ENCODE results near the gene ATP1B1. TPM values are rescaled to one million over a fixed set of nuclear protein-coding genes. Genes with fewer than 3 reads are reported as not detected.

ATP1B1 gene
- total RNA-seq, 1 experiment from 2014 or later = not detected

DNA sequence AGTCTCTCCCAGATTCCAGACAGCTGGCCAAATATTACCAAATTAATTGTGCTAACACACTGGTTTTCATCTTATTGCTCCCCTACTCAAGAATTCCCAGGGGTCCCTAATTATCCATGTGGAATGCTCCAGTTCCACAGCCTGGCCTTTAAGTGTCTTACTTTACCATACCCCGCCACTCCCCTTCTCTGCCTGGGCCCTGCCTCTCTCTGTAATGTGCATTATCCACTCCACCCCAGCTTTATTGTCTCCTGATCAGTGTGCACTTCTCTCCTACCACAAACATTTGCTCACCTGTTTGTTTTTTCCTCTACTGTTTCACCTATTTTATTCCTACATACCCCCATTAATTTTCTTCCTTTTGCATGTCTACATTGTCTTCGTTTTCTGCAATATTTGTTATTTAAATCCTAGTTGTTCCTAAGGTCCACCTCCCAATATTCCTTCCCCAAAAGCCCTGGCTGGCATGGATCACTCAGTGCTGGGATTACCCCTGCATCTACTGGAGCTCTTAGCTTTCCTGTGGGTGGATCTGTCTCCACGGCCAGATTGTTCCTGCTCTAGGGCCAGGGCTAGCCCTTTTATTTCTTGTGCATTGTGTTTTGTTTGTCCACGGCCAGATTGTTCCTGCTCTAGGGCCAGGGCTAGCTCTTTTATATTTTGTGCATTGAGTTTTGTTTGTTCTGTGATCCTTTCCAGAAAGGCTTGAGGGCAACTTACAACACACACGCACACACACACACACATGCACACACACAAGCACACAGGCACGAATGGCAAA, 33.4 kb upstream of the ATP1B1 start:
- no peaks in the 10 kb centered on the region for H3K79me2 ChIP-seq (ENCODE audit: low read length)
- DNase-seq = no peak
- H2AFZ ChIP-seq (ENCODE audit: low read length) = no peak overlapping the region
- H3K27me3 ChIP-seq (ENCODE audit: low read length) = no peaks in the 10 kb centered on the region
- no peak overlapping the region for H3K4me2 ChIP-seq (ENCODE audit: low read depth, low read length, poor library complexity, severe bottlenecking)
- no peaks in the 10 kb centered on the region for H3K4me1 ChIP-seq (ENCODE audit: low read length)
- no peak overlapping the region for H3K4me3 ChIP-seq (ENCODE audit: low read length)
- no peaks in the 10 kb centered on the region for H3K9me3 ChIP-seq (ENCODE audit: low read length)
- no peak overlapping the region for H3K9ac ChIP-seq (ENCODE audit: low read length)
- H4K20me1 ChIP-seq (ENCODE audit: insufficient read depth, low read depth, low read length) = no peaks in the 10 kb centered on the region
- no peak overlapping the region for H3K27ac ChIP-seq (ENCODE audit: low read length)
- no peaks in the 10 kb centered on the region for H3K36me3 ChIP-seq (ENCODE audit: insufficient read depth, low read length)
- H3K9me2 ChIP-seq (replicated peaks; ENCODE audit: insufficient read depth, low read length) = no peaks in the 10 kb centered on the region

DNA sequence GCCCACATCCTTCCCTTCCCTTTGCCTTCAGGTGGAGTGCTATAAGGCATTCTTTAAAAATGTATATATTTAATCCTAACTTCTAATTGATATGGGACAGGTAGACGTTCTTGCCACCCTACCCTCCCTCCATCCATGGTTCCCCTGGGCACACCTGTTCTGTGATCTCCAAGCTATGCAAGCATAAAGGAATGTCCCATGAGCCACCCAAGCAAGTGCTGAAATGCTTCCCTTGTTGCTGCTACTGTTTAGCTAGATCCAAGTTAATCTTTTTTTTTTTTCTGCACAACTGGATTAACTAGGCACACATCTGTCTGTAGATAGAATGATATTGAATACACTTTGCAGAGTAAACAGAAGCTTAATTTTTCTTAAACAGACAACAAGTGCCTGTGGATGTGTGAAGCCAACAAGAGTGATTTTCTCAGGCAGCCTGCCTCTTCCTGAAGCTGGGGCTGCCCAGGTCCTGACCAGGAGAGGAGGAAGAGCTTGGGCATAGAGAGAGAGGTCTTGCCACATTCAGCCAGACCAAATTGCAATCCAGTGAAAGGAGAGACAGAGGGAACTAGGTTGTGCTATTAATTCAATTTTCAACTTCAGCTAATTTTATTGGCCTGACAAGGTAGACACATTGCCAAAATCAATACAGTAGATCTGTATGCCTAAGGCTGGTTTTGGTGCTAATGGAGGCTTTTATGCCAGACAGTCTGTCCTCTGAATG, 28.2 kb upstream of the ATP1B1 start:
- Histone ChIP-seq H3K36me3 (ENCODE audit: insufficient read depth, low read length) (no peaks in the 10 kb centered on the region), H3K9me2 (replicated peaks; ENCODE audit: insufficient read depth, low read length) (no peaks in the 10 kb centered on the region), H3K9ac (ENCODE audit: low read length) (no peak overlapping the region)

DNA sequence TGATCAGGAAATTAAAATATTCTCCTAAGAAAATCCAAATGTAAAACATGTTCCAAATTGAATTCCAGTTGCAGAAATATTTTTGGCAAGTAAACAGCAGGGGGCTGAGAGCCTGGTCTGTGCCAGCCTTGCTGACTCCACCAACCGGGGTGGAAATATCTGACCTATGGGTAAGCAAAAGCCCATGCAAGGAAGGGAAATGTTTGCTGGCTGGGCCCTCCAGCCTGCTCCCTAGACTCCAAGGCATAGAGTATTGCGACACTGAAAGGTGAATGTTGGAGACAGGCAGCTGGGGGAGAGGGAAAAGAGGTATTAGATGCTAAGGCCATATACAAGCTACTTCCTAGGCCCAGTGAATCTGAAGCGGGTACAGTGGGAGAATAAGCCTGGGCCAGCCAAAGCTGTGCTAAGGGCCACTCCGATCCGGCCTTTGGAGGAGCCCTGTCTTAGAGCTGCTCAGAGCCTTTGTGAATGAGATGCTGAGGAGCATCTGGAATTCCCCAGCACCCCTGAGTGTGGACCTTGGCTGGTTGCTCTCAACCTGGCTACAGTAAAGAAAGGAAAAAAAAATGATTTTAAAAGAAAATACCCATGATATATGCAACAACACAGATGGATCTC, 24.9 kb upstream of the ATP1B1 start:
- H4K20me1 ChIP-seq (ENCODE audit: insufficient read depth, low read depth, low read length) = no peaks in the 10 kb centered on the region
- no peaks in the 10 kb centered on the region for H3K27me3 ChIP-seq (ENCODE audit: low read length)
- no peaks in the 10 kb centered on the region for H3K9me3 ChIP-seq (ENCODE audit: low read length)
- H3K4me2 ChIP-seq (ENCODE audit: low read depth, low read length, poor library complexity, severe bottlenecking) = no peak overlapping the region
- H3K36me3 ChIP-seq (ENCODE audit: insufficient read depth, low read length) = no peaks in the 10 kb centered on the region
- H3K9me2 ChIP-seq (replicated peaks; ENCODE audit: insufficient read depth, low read length) = no peaks in the 10 kb centered on the region
- no peak for DNase-seq
- no peak overlapping the region for H3K9ac ChIP-seq (ENCODE audit: low read length)
- peaks cover 3% of the 10 kb centered on the region for H3K4me1 ChIP-seq (ENCODE audit: low read length)
- no peaks in the 10 kb centered on the region for H3K79me2 ChIP-seq (ENCODE audit: low read length)
- no peak overlapping the region for H3K4me3 ChIP-seq (ENCODE audit: low read length)
- H3K27ac ChIP-seq (ENCODE audit: low read length) = no peak overlapping the region
- no peak overlapping the region for H2AFZ ChIP-seq (ENCODE audit: low read length)

More for the DNA sequence above, 28.2 kb upstream of the ATP1B1 start:
- Histone ChIP-seq H3K4me1 (ENCODE audit: low read length) (no peaks in the 10 kb centered on the region), H2AFZ (ENCODE audit: low read length) (no peak overlapping the region), H3K79me2 (ENCODE audit: low read length) (no peaks in the 10 kb centered on the region), H3K27me3 (ENCODE audit: low read length) (no peaks in the 10 kb centered on the region), H3K27ac (ENCODE audit: low read length) (no peak overlapping the region), H3K9me3 (ENCODE audit: low read length) (no peaks in the 10 kb centered on the region), H3K4me2 (ENCODE audit: low read depth, low read length, poor library complexity, severe bottlenecking) (no peak overlapping the region), H4K20me1 (ENCODE audit: insufficient read depth, low read depth, low read length) (no peaks in the 10 kb centered on the region), H3K4me3 (ENCODE audit: low read length) (no peak overlapping the region)
- no peak for DNase-seq

DNA sequence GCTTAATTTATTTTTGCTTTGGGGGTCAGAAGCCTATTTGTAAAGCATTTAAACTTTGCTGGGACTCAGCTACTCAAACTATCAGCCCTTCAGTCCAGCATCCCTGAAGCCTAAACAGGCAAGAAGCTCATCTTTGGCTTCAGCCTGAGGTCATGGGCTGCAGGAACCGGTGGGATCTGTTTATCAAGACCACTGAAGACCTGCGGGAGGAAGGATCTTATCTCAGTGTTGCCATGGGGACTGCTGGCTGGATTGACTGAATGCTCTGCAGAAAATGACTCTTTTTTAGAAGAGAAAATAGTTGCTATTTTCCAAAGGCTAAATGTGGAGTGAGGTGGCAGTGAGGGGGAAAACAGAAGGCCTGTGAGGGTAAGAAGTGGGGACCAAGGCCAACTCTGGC, 20.6 kb upstream of the ATP1B1 start:
- Histone ChIP-seq H3K4me1 (ENCODE audit: low read length) (peaks cover 17% of the 10 kb centered on the region), H3K36me3 (ENCODE audit: insufficient read depth, low read length) (no peaks in the 10 kb centered on the region), H3K79me2 (ENCODE audit: low read length) (no peaks in the 10 kb centered on the region), H2AFZ (ENCODE audit: low read length) (no peak overlapping the region), H3K9me2 (replicated peaks; ENCODE audit: insufficient read depth, low read length) (no peaks in the 10 kb centered on the region), H3K9ac (ENCODE audit: low read length) (no peak overlapping the region), H3K9me3 (ENCODE audit: low read length) (no peaks in the 10 kb centered on the region), H3K27ac (ENCODE audit: low read length) (no peak overlapping the region), H3K27me3 (ENCODE audit: low read length) (no peaks in the 10 kb centered on the region), H3K4me3 (ENCODE audit: low read length) (no peak overlapping the region), H3K4me2 (ENCODE audit: low read depth, low read length, poor library complexity, severe bottlenecking) (no peak overlapping the region), H4K20me1 (ENCODE audit: insufficient read depth, low read depth, low read length) (no peaks in the 10 kb centered on the region)
- DNase-seq = no peak

DNA sequence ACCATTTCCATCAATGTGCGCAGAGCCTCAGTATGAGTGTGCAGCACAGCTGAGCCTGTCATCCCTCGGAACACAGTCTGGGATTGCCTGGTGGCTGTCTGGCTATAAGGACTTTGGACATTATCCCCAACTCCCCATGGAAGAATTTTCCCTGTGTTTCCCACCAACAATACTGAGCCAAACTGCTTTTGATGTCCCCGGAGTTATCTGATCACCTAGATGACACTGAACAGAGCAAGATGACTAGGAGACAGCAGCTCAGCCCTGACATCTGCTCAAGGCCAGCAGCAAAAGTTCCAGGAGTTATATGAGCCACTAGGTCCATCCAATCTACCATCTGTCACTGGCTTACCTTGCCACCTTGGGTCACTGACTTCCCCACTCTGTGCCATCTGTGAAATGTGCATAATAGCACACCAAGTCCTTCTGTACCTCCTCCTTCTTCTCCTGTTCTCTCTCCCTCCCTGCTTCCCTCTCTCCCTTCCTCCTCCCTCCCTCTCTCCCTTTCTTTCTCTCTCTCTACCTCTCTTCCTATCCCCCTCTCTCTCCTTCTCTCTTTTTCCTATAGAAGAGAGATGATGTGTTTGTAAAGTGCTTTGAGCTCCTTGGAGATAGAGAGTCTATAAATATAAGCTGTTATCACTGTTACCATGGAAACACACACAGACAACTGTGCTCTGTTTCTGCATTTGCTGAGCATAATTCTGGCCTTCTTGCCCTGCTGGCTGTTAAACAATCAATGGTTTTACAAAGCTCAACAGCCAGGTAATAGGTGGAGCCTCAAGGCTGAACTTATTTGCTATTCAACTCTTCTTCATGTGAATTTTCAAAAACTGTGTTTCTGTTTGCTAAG, 19.7 kb upstream of the ATP1B1 start:
- Histone ChIP-seq H3K4me2 (ENCODE audit: low read depth, low read length, poor library complexity, severe bottlenecking) (peak overlapping the region; percentile 36), H3K79me2 (ENCODE audit: low read length) (no peaks in the 10 kb centered on the region)

DNA sequence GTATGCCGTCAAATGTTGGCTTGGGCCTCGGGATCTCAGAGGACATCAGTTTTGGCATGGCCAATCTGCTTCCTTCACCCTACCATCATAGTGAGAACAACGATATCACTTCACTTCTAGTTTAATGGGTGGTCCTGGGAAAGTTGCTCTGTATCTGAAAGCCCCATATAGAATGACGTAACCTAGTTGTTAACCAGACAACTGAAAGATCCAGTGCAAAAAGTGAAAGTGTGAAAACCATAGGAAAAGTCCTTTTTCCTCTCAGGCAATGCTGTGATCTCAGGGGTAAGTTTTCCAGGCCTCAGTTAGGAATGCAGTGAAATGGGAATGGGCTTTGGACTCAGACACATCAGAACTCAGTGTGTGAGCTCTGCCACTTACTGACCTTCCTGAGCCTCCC, 18.6 kb upstream of the ATP1B1 start:
- no peak for DNase-seq
- no peak overlapping the region for H3K4me2 ChIP-seq (ENCODE audit: low read depth, low read length, poor library complexity, severe bottlenecking)

More for the DNA sequence above, 19.7 kb upstream of the ATP1B1 start:
- H3K9me2 ChIP-seq (replicated peaks; ENCODE audit: insufficient read depth, low read length) = no peaks in the 10 kb centered on the region
- H2AFZ ChIP-seq (ENCODE audit: low read length) = no peak overlapping the region
- no peaks in the 10 kb centered on the region for H3K36me3 ChIP-seq (ENCODE audit: insufficient read depth, low read length)
- DNase-seq = peak; percentile 53
- no peak overlapping the region for H3K9ac ChIP-seq (ENCODE audit: low read length)
- peaks cover 17% of the 10 kb centered on the region for H3K4me1 ChIP-seq (ENCODE audit: low read length)
- no peaks in the 10 kb centered on the region for H3K9me3 ChIP-seq (ENCODE audit: low read length)
- peak overlapping the region; percentile 31; the same call in 1 of the 2 replicates for H3K4me3 ChIP-seq (ENCODE audit: low read length)
- H3K27me3 ChIP-seq (ENCODE audit: low read length) = no peaks in the 10 kb centered on the region
- H4K20me1 ChIP-seq (ENCODE audit: insufficient read depth, low read depth, low read length) = no peaks in the 10 kb centered on the region
- H3K27ac ChIP-seq (ENCODE audit: low read length) = no peak overlapping the region

DNA sequence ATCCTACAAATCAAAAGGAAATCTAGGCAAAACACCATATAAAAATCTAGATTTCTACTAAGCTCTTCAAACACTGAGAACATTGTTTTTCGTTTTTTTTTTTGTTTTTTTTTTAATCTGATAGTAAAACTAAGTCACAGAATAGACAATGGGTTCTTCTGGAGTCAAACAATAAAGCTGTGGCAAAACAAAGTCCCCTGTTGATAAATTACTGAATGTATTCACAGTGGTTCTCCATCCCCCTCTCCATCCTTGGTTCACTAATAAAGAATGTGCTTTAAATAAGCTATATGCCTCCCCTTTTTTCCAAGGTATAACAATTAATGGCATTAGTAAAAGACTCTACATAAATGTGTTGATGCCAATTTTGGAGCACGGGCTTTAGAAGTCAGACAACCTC, 16.7 kb upstream of the ATP1B1 start:
- no peaks in the 10 kb centered on the region for H4K20me1 ChIP-seq (ENCODE audit: insufficient read depth, low read depth, low read length)
- no peak overlapping the region for H2AFZ ChIP-seq (ENCODE audit: low read length)
- no peaks in the 10 kb centered on the region for H3K79me2 ChIP-seq (ENCODE audit: low read length)
- no peak for DNase-seq
- H3K9ac ChIP-seq (ENCODE audit: low read length) = no peak overlapping the region
- no peak overlapping the region for H3K4me3 ChIP-seq (ENCODE audit: low read length)
- no peaks in the 10 kb centered on the region for H3K36me3 ChIP-seq (ENCODE audit: insufficient read depth, low read length)
- no peaks in the 10 kb centered on the region for H3K27me3 ChIP-seq (ENCODE audit: low read length)
- H3K27ac ChIP-seq (ENCODE audit: low read length) = no peak overlapping the region
- H3K9me2 ChIP-seq (replicated peaks; ENCODE audit: insufficient read depth, low read length) = no peaks in the 10 kb centered on the region
- H3K4me1 ChIP-seq (ENCODE audit: low read length) = peaks cover 17% of the 10 kb centered on the region
- H3K4me2 ChIP-seq (ENCODE audit: low read depth, low read length, poor library complexity, severe bottlenecking) = no peak overlapping the region
- no peaks in the 10 kb centered on the region for H3K9me3 ChIP-seq (ENCODE audit: low read length)

More for the DNA sequence above, 18.6 kb upstream of the ATP1B1 start:
- H3K79me2 ChIP-seq (ENCODE audit: low read length) = no peaks in the 10 kb centered on the region
- H3K4me3 ChIP-seq (ENCODE audit: low read length) = no peak overlapping the region
- no peaks in the 10 kb centered on the region for H3K9me3 ChIP-seq (ENCODE audit: low read length)
- no peaks in the 10 kb centered on the region for H3K9me2 ChIP-seq (replicated peaks; ENCODE audit: insufficient read depth, low read length)
- peaks cover 17% of the 10 kb centered on the region for H3K4me1 ChIP-seq (ENCODE audit: low read length)
- H2AFZ ChIP-seq (ENCODE audit: low read length) = no peak overlapping the region
- no peaks in the 10 kb centered on the region for H3K36me3 ChIP-seq (ENCODE audit: insufficient read depth, low read length)
- no peak overlapping the region for H3K27ac ChIP-seq (ENCODE audit: low read length)
- no peak overlapping the region for H3K9ac ChIP-seq (ENCODE audit: low read length)
- no peaks in the 10 kb centered on the region for H3K27me3 ChIP-seq (ENCODE audit: low read length)
- no peaks in the 10 kb centered on the region for H4K20me1 ChIP-seq (ENCODE audit: insufficient read depth, low read depth, low read length)
